Measurements from ENCODE around the gene CNTN4. TPM values are rescaled to one million over a fixed set of nuclear protein-coding genes. Genes with fewer than 3 reads are reported as not detected.

Gene CNTN4
- total RNA-seq, 2 experiments from 2014 or later, result not detected

DNA sequence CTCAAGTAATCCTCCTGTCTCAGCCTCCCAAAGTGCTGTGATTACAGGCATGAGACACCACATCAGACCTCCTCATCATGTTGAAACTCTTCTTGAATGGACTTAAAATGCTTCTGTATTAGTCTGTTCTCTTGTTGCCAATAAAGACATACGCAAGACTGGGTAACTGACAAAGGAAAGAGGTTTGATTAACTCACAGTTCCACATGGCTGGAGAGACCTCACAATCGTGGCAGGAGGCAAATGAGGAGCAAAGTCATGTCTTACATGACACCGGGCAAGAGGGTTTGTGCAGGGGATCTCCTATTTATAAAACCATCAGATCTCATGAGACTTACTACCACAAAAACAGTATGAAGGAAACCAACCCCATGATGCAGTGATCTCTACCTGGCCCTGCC lies 113.5 kb downstream of the CNTN4 start:
- ATAC-seq (no peak), DNase-seq (no peak)
- no peaks in the 10 kb centered on the region for H3K27me3 Mint-ChIP-seq
- H3K27ac Mint-ChIP-seq, result no peak overlapping the region
- H3K9me3 Mint-ChIP-seq, result no peaks in the 10 kb centered on the region
- H3K36me3 Mint-ChIP-seq (ENCODE audit: low read depth), result no peaks in the 10 kb centered on the region
- no peak overlapping the region for H3K4me3 Mint-ChIP-seq
- intact Hi-C loops (cut with micrococcal nuclease), result no loop called here
- CTCF ChIA-PET, result no interaction called here
- no peaks in the 10 kb centered on the region for H3K4me1 Mint-ChIP-seq (ENCODE audit: low read depth)
- TF ChIP-seq, protein P1, sequence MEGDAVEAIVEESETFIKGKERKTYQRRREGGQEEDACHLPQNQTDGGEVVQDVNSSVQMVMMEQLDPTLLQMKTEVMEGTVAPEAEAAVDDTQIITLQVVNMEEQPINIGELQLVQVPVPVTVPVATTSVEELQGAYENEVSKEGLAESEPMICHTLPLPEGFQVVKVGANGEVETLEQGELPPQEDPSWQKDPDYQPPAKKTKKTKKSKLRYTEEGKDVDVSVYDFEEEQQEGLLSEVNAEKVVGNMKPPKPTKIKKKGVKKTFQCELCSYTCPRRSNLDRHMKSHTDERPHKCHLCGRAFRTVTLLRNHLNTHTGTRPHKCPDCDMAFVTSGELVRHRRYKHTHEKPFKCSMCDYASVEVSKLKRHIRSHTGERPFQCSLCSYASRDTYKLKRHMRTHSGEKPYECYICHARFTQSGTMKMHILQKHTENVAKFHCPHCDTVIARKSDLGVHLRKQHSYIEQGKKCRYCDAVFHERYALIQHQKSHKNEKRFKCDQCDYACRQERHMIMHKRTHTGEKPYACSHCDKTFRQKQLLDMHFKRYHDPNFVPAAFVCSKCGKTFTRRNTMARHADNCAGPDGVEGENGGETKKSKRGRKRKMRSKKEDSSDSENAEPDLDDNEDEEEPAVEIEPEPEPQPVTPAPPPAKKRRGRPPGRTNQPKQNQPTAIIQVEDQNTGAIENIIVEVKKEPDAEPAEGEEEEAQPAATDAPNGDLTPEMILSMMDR (IDR thresholded peaks at IDR 0.05), result no peak
- POLR2A ChIA-PET, result no interaction called here

DNA sequence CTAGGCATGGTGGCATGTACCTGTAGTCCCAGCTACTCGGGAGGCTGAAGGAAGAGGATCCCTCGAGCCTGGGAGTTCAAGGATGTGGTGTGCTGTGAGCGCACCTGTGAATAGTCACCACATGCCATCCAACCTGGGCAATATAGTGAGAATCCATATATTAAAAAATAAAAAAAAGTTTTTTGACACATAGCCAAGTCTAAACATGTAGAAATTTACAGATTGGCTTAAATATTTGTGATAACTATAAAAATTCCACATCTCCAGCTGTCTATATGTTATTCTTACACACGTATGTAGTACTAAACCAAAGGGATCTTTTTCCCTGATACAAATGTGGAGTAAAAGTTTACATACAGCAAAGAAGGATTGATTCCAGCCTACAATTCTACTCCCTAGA lies 119.7 kb downstream of the CNTN4 start:
- H3K9me3 Mint-ChIP-seq, result peaks cover 2% of the 10 kb centered on the region
- CTCF ChIA-PET, result no interaction called here
- DNase-seq, result no peak
- no peaks in the 10 kb centered on the region for H3K27me3 Mint-ChIP-seq
- TF ChIP-seq, protein P1 (IDR thresholded peaks at IDR 0.05), result no peak
- no peak overlapping the region for H3K27ac Mint-ChIP-seq
- H3K4me1 Mint-ChIP-seq (ENCODE audit: low read depth), result no peaks in the 10 kb centered on the region
- ATAC-seq, result no peak
- POLR2A ChIA-PET, result interaction anchor here (0.5 kb wide), 1 partner anchor 1856 kb away, joined by 3 read pairs; no protein-coding TSS in a partner anchor
- intact Hi-C loops (cut with micrococcal nuclease), result no loop called here
- no peak overlapping the region for H3K4me3 Mint-ChIP-seq
- H3K36me3 Mint-ChIP-seq (ENCODE audit: low read depth), result no peaks in the 10 kb centered on the region

DNA sequence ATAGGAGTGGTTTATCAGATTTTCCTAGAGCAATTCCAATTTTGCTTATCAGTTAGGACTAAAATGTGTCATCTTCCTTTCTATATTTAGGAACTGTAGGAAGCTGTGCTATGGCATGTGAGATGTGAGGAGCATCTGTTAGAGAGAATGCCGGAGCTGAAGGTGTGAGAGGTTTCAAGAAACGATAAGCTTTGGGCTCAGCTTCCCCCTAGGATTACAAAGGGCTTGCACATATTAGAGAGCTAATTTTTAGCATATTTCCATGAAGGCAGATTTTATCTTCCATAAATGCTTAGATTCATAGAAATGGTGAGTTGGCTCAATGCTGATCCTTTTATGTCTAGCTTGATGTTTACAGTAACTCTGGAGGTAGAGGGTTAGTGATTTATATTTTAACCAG lies 120.2 kb downstream of the CNTN4 start:
- Mint-ChIP-seq H3K36me3 (ENCODE audit: low read depth) (no peaks in the 10 kb centered on the region), H3K4me1 (ENCODE audit: low read depth) (no peaks in the 10 kb centered on the region), H3K27ac (no peak overlapping the region), H3K9me3 (peaks cover 2% of the 10 kb centered on the region), H3K4me3 (no peak overlapping the region), H3K27me3 (no peaks in the 10 kb centered on the region)
- ChIA-PET CTCF (no interaction called here), POLR2A (no interaction called here)
- DNase-seq (no peak), ATAC-seq (no peak)
- intact Hi-C loops (cut with micrococcal nuclease), result no loop called here
- TF ChIP-seq, protein P1 (IDR thresholded peaks at IDR 0.05), result no peak

DNA sequence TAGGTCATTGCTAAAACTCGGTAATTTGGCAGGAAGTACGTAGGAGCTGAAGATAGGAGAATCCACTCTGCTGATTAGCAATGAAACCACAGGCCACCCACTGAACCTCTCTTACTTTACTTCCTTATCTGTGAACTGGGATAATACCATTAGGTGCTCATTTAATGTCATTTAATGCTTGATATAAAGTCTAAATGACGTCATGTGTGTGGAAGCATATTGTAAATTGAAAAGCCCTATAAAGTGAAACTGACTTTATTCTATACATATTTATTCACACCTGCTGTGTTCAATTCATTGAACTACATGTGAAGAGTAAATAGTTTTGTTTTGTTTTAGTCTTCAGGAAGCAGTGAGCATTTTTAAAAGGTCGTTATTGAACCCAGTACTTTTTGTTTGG lies 137.5 kb downstream of the CNTN4 start:
- CTCF ChIA-PET, result no interaction called here
- Mint-ChIP-seq H3K4me3 (no peak overlapping the region), H3K9me3 (no peaks in the 10 kb centered on the region), H3K4me1 (ENCODE audit: low read depth) (no peaks in the 10 kb centered on the region), H3K27ac (no peak overlapping the region), H3K27me3 (no peaks in the 10 kb centered on the region), H3K36me3 (ENCODE audit: low read depth) (no peaks in the 10 kb centered on the region)
- no peak for ATAC-seq
- DNase-seq, result no peak
- intact Hi-C loops (cut with micrococcal nuclease), result no loop called here
- POLR2A ChIA-PET, result no interaction called here
- TF ChIP-seq, protein P1 (IDR thresholded peaks at IDR 0.05), result no peak

DNA sequence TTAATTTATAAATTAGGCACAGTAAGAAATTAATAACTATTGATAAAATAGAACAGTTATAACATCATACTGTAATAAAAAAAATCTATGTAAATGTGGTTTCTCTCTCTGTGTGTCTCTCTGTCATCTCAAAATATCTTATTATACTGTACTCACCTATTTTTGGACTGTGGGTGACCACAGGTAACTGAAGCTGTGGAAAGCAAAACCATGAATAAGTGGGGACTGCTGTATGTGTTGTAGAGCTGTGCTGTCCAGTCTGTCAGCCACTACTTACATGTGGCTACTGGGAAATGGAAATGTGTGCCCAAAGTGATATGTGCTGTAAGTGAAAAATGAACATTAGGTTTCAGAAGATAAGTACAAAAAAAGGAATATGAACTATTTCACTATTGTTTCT lies 145.5 kb downstream of the CNTN4 start:
- Mint-ChIP-seq H3K27me3 (no peaks in the 10 kb centered on the region), H3K36me3 (ENCODE audit: low read depth) (no peaks in the 10 kb centered on the region), H3K4me3 (no peak overlapping the region), H3K4me1 (ENCODE audit: low read depth) (no peaks in the 10 kb centered on the region), H3K27ac (no peak overlapping the region), H3K9me3 (no peaks in the 10 kb centered on the region)
- POLR2A ChIA-PET, result interaction anchor here (0.7 kb wide), 1 partner anchor 497 kb away, joined by 3 read pairs; no protein-coding TSS in a partner anchor
- ATAC-seq, result no peak
- intact Hi-C loops (cut with micrococcal nuclease), result no loop called here
- TF ChIP-seq, protein P1 (IDR thresholded peaks at IDR 0.05), result no peak
- CTCF ChIA-PET, result interaction anchor here (1.5 kb wide), 1 partner anchor 11 kb away, joined by 4 read pairs; no protein-coding TSS in a partner anchor
- no peak for DNase-seq
